H1 (cell line): ENCODE data around the gene ASXL3. TPM values are rescaled to one million over a fixed set of nuclear protein-coding genes. Genes with fewer than 3 reads are reported as not detected.
A peak's percentile ranks its signal among the peaks of the same experiment; 100 is the strongest.

Source experiments
- CTCF ChIA-PET: fragments of 300-600 bp; sonication (Branson Sonifier 250); formaldehyde crosslinking; loops from one replicate; lab custom pipeline; 2021; ENCODE audit not compliant: partially characterized antibody; lab: Charles Lee
- POLR2A ChIA-PET: fragments of 300-600 bp; sonication (Branson Sonifier 250); formaldehyde crosslinking; loops from one replicate; lab custom pipeline; 2021; ENCODE audit warnings: inconsistent platforms; ENCODE audit not compliant: partially characterized antibody; lab: Charles Lee
- DNase-seq, 2 experiments: peaks; one replicate each; pipeline versions ENCODE4 v3.0.0 to v3.0.0-alpha.2; 2010 to 2022; ENCODE audit warnings: low spot score in 2 of 2, low read depth in 1 of 2, mixed read lengths in 1 of 2
- FAIRE-seq: peaks from 2 replicates; lab custom pipeline; 2011; peaks lifted over from hg19 to GRCh38; lab: Jason Lieb, UNC
- H2AFZ ChIP-seq: 2 replicates; pipeline ENCODE4 v1.8.1; 2012; ENCODE audit warnings: low read length, inconsistent platforms
- H2AK5ac ChIP-seq: 2 replicates; pipeline ENCODE4 v1.6.1; 2013; ENCODE audit warnings: low read depth, low read length
- H2BK120ac ChIP-seq: replicated peaks from 2 replicates; pipeline ENCODE3; 2013; ENCODE audit warnings: low read depth, low read length, inconsistent platforms
- H2BK12ac ChIP-seq: 2 replicates; pipeline ENCODE4 v1.6.1; 2013; ENCODE audit warnings: low read depth, low read length
- H2BK15ac ChIP-seq: 2 replicates; pipeline ENCODE4 v1.6.1; 2013; ENCODE audit warnings: low read length
- H2BK20ac ChIP-seq: 2 replicates; pipeline ENCODE4 v1.6.1; 2013; ENCODE audit warnings: low read length
- H2BK5ac ChIP-seq: 2 replicates; pipeline ENCODE4 v1.6.1; 2013; ENCODE audit warnings: low read depth, low read length
- H3K14ac ChIP-seq: 2 replicates; pipeline ENCODE4 v1.6.1; 2013; ENCODE audit warnings: inconsistent platforms; ENCODE audit not compliant: insufficient read length
- H3K18ac ChIP-seq: 2 replicates; pipeline ENCODE4 v1.6.1; 2013; ENCODE audit warnings: low read length; ENCODE audit errors: extremely low read depth
- H3K23ac ChIP-seq: 2 replicates; pipeline ENCODE4 v1.6.1; 2013; ENCODE audit warnings: inconsistent platforms; ENCODE audit not compliant: insufficient read length
- H3K23me2 ChIP-seq: 2 replicates; pipeline ENCODE4 v1.6.1; 2013; ENCODE audit warnings: low read depth, low read length
- H3K27ac ChIP-seq: 2 replicates; pipeline ENCODE4 v1.6.1; 2011; ENCODE audit warnings: low read depth, low read length, inconsistent platforms
- H3K27me3 ChIP-seq, 4 experiments: replicated peaks in 1 of 4; 1 replicate in 1 of 4; 2 replicates in 3 of 4; pipeline versions ENCODE4 v1.6.1 to v1.8.1; 2011 to 2013; ENCODE audit warnings: low read length in 3 of 4, mild to moderate bottlenecking in 3 of 4, inconsistent platforms in 2 of 4, mixed read lengths in 2 of 4, moderate library complexity in 1 of 4; ENCODE audit not compliant: control insufficient read depth in 3 of 4, insufficient read depth in 3 of 4; ENCODE audit errors: extremely low read depth in 1 of 4
- H3K36me3 ChIP-seq, 4 experiments: 2 replicates each; pipeline versions ENCODE4 v1.6.1 to v1.8.1; 2011 to 2013; ENCODE audit warnings: mild to moderate bottlenecking in 4 of 4, low read length in 3 of 4, moderate library complexity in 2 of 4, control low read depth in 1 of 4, inconsistent platforms in 1 of 4; ENCODE audit not compliant: insufficient read depth in 4 of 4, control insufficient read depth in 2 of 4
- H3K4ac ChIP-seq: replicated peaks from 2 replicates; pipeline ENCODE3; 2013; ENCODE audit warnings: low read length, low read depth, mixed read lengths, inconsistent platforms; ENCODE audit not compliant: insufficient read length
- H3K4me1 ChIP-seq, 4 experiments: replicated peaks in 1 of 4; 1 replicate in 1 of 4; 2 replicates in 3 of 4; pipeline versions ENCODE4 v1.6.1 to v1.8.1; 2011 to 2013; ENCODE audit warnings: low read length in 3 of 4, inconsistent platforms in 2 of 4, mixed read lengths in 1 of 4; ENCODE audit not compliant: insufficient read depth in 4 of 4, control insufficient read depth in 3 of 4
- H3K4me2 ChIP-seq, 2 experiments: 2 replicates each; pipeline versions ENCODE4 v1.6.1 to v1.8.1; 2011 to 2013; ENCODE audit warnings: low read depth in 2 of 2, low read length in 2 of 2, control low read depth in 1 of 2, inconsistent platforms in 1 of 2, mild to moderate bottlenecking in 1 of 2; ENCODE audit not compliant: insufficient read depth in 1 of 2
- H3K4me3 ChIP-seq, 4 experiments: fragments of 200-600, 300-600 bp in 1 of 4; sonication (generic), shearing (Covaris generic), sonication (Bioruptor Twin) in 1 of 4; 2 replicates each; pipeline versions ENCODE4 v1.5.1 to v1.8.1; 2011 to 2016; ENCODE audit warnings: low read length in 4 of 4, low read depth in 3 of 4, control low read depth in 2 of 4, inconsistent platforms in 2 of 4, mild to moderate bottlenecking in 2 of 4, mixed read lengths in 1 of 4, moderate library complexity in 1 of 4; ENCODE audit not compliant: insufficient read depth in 2 of 4; ENCODE audit errors: extremely low read depth in 1 of 4
- H3K56ac ChIP-seq: replicated peaks from 2 replicates; pipeline ENCODE3; 2013; ENCODE audit warnings: low read depth, mild to moderate bottlenecking, mixed read lengths, low read length, inconsistent platforms; ENCODE audit not compliant: insufficient read length
- H3K79me1 ChIP-seq: 2 replicates; pipeline ENCODE4 v1.6.1; 2013; ENCODE audit warnings: low read depth, low read length, control low read depth
- H3K79me2 ChIP-seq, 2 experiments: 2 replicates each; pipeline versions ENCODE4 v1.6.1 to v1.8.1; 2012 to 2013; ENCODE audit warnings: low read length in 2 of 2, mild to moderate bottlenecking in 2 of 2, inconsistent platforms in 1 of 2; ENCODE audit not compliant: insufficient read depth in 2 of 2, control insufficient read depth in 1 of 2
- H3K9ac ChIP-seq, 4 experiments: replicated peaks in 1 of 4; 1 replicate in 1 of 4; 2 replicates in 3 of 4; pipeline versions ENCODE4 v1.6.1 to v1.8.1; 2011 to 2013; ENCODE audit warnings: low read depth in 3 of 4, low read length in 3 of 4, control low read depth in 2 of 4, mild to moderate bottlenecking in 2 of 4, moderate library complexity in 2 of 4, inconsistent platforms in 1 of 4; ENCODE audit errors: extremely low read depth in 1 of 4
- H3K9me3 ChIP-seq, 2 experiments: 2 replicates each; pipeline versions ENCODE4 v1.6.1 to v1.8.1; 2012 to 2013; ENCODE audit warnings: mild to moderate bottlenecking in 2 of 2, moderate library complexity in 2 of 2, control low read depth in 1 of 2, inconsistent platforms in 1 of 2, low read depth in 1 of 2, low read length in 1 of 2, mixed read lengths in 1 of 2; ENCODE audit not compliant: insufficient read depth in 2 of 2
- H4K20me1 ChIP-seq, 2 experiments: replicated peaks in 1 of 2; 2 replicates each; pipeline versions ENCODE3 to v1.8.1; 2011 to 2013; ENCODE audit warnings: inconsistent platforms in 2 of 2, low read length in 2 of 2, mild to moderate bottlenecking in 1 of 2; ENCODE audit not compliant: insufficient read depth in 2 of 2, control insufficient read depth in 1 of 2
- H4K5ac ChIP-seq: 2 replicates; pipeline ENCODE4 v1.6.1; 2013; ENCODE audit warnings: low read length, low read depth, mixed read lengths, inconsistent platforms; ENCODE audit not compliant: insufficient read length
- H4K8ac ChIP-seq: 2 replicates; pipeline ENCODE4 v1.8.0; 2013; ENCODE audit warnings: mild to moderate bottlenecking, moderate library complexity, low read length, inconsistent platforms; ENCODE audit not compliant: insufficient read depth; ENCODE audit errors: extremely low read depth
- H4K91ac ChIP-seq: replicated peaks from 2 replicates; pipeline ENCODE3; 2013; ENCODE audit warnings: low read length, mixed read lengths, inconsistent platforms; ENCODE audit not compliant: insufficient read length
- BACH1 ChIP-seq: IDR thresholded peaks from 2 replicates; pipeline ENCODE4 v1.6.1; 2012; ENCODE audit warnings: low read length, improper control_type of control experiment
- BCL11A ChIP-seq, 2 experiments: IDR thresholded peaks; one replicate each; pipeline ENCODE4 v1.6.1; 2011; ENCODE audit warnings: low read depth in 2 of 2, low read length in 2 of 2, mild to moderate bottlenecking in 2 of 2
- CTCF ChIP-seq, 3 experiments: IDR thresholded peaks; 1 replicate in 2 of 3; 2 replicates in 1 of 3; pipeline versions ENCODE4 v1.5.1 to v1.6.1; 2011; ENCODE audit warnings: low read length in 3 of 3, mild to moderate bottlenecking in 3 of 3, inconsistent platforms in 2 of 3, low read depth in 1 of 3, moderate library complexity in 1 of 3; ENCODE audit not compliant: insufficient read depth in 1 of 3; ENCODE audit errors: control extremely low read depth in 1 of 3
- E2F6 ChIP-seq: IDR thresholded peaks from 2 replicates; pipeline ENCODE4 v1.6.1; 2012; ENCODE audit warnings: inconsistent platforms
- RAD21 ChIP-seq, 2 experiments: IDR thresholded peaks in 1 of 2; conservative IDR thresholded peaks in 1 of 2; 2 replicates each; pipeline ENCODE4 v1.6.1; 2011; ENCODE audit warnings: low read depth in 2 of 2, low read length in 2 of 2, improper control_type of control experiment in 1 of 2, inconsistent platforms in 1 of 2, mild to moderate bottlenecking in 1 of 2, moderate library complexity in 1 of 2
- polyA plus RNA-seq, 7 experiments: library from polyadenylated mRNA; depleted of rRNA in 3 of 7; stranded (reverse) in 5 of 7; unstranded in 2 of 7; fragments of >200 nt in 5 of 7; fragments of 200-250 nt in 2 of 7; gene quantifications; 1 replicate in 5 of 7; 2 replicates in 1 of 7; 4 replicates in 1 of 7; pipeline versions ENCODE4 v1.2.1 to v1.2.3, GENCODE V29; 2011 to 2013; ENCODE audit warnings: missing spikeins in 2 of 7, mixed read lengths in 2 of 7
- total RNA-seq: library from RNA; stranded (reverse); fragmentation: NEBNext Ultra II Directional; extraction: Animal tissue kit (Norgen Biotek cat#: 25700); gene quantifications from 2 replicates; pipeline ENCODE4 v1.2.1, GENCODE V29; 2021

ASXL3 gene
- total and polyA plus RNA-seq, 2 of the 8 experiments (the other 6 are each of a cell fraction or from before 2014, with no cell fraction given), result 0.08 to 1.3 TPM

- peak; percentile 52 for FAIRE-seq
These were observed 28.6 kb downstream of the ASXL3 start for GRCh38 chr18:33606621-33607020.

More at GRCh38 chr18:33606621-33607020, 28.6 kb downstream of the ASXL3 start:
- Histone ChIP-seq H2AK5ac (no peak overlapping the region), H3K27ac (no peak overlapping the region), H3K4ac (no peak overlapping the region), H3K9ac (no peak overlapping the region), H3K4me1 (peaks cover 0 to 3% (median 1%) of the 10 kb centered on the region in 4 experiments; a peak in 3 of 7 replicates), H3K56ac (no peak overlapping the region), H4K20me1 (no peaks in the 10 kb centered on the region), H3K36me3 (no peaks in the 10 kb centered on the region), H3K79me1 (no peaks in the 10 kb centered on the region), H3K79me2 (no peaks in the 10 kb centered on the region), H2BK120ac (no peak overlapping the region), H2AFZ (0 out of 2 replicates have a peak overlapping the region, but pooled peaks have one; percentile 18), H4K8ac (no peak overlapping the region), H3K4me2 (no peak overlapping the region; a peak in 1 of 4 replicates), H3K18ac (no peak overlapping the region), H2BK20ac (no peak overlapping the region), H3K23ac (no peak overlapping the region), H2BK15ac (no peak overlapping the region), H3K14ac (no peak overlapping the region), H3K27me3 (no peaks in the 10 kb centered on the region), H3K9me3 (no peaks in the 10 kb centered on the region), H4K91ac (no peak overlapping the region), H4K5ac (no peak overlapping the region), H2BK5ac (no peak overlapping the region), H3K4me3 (no peak overlapping the region), H3K23me2 (no peaks in the 10 kb centered on the region), H2BK12ac (no peak overlapping the region)
- DNase-seq, result no peak
- CTCF ChIA-PET, result interaction anchor here (0.6 to 1.7 kb wide), 7 partner anchors 8 to 1735 kb away, joined by 3 to 5 read pairs (median 3); no protein-coding TSS in a partner anchor
- POLR2A ChIA-PET, result no interaction called here
- TF ChIP-seq CTCF (IDR thresholded peaks at IDR 0.05; ENCODE audit: control extremely low read depth in 1 of 3, insufficient read depth in 1 of 3, low read depth in 1 of 3, low read length in 3 of 3), result peak in 2 of 3 experiments; percentile 15 to 46; a peak in 2 of 4 replicates
- no peak for TF ChIP-seq E2F6
- TF ChIP-seq BACH1, result no peak
- TF ChIP-seq RAD21 (IDR thresholded peaks at IDR 0.05 in 1 of 2, conservative IDR thresholded peaks at IDR 0.05 in 1 of 2; ENCODE audit: low read depth in 2 of 2, low read length in 2 of 2), result peak; percentile 29 to 36; a peak in 3 of 4 replicates
- TF ChIP-seq BCL11A (IDR thresholded peaks at IDR 0.05; ENCODE audit: low read depth in 2 of 2, low read length in 2 of 2), result no peak
